Right lobe of liver (tissue), 6 donors: Measurements from ENCODE around the gene CASP8. TPM values are rescaled to one million over a fixed set of nuclear protein-coding genes. Genes with fewer than 3 reads are reported as not detected.
A peak's percentile ranks its signal among the peaks of the same experiment; 100 is the strongest.

Experiments
- ATAC-seq, 4 donors: fragments of 200-7000 bp; cut with Tn5 transposase; one replicate each; pipeline ENCODE4 v1.9.1; 2020; ENCODE audit warnings: mild to moderate bottlenecking in 4 of 4, moderate library complexity in 4 of 4
- DNase-seq, 3 donors: peaks; one replicate each; pipeline ENCODE4 v3.0.0-alpha.2; 2020
- H3K27ac ChIP-seq, 3 donors: fragments of 200-600 bp; one replicate each; pipeline ENCODE4 v1.8.0; 2022
- H3K27me3 ChIP-seq, 2 donors: fragments of 200-600 bp; one replicate each; pipeline ENCODE4 v1.8.0; 2022
- H3K36me3 ChIP-seq, 4 donors: fragments of 200-600 bp; sonication (generic) in 1 of 4; one replicate each; pipeline versions ENCODE4 v1.5.1 to v1.8.0; 2017 to 2022; ENCODE audit warnings: control low read depth in 1 of 4
- H3K4me1 ChIP-seq, 4 donors: fragments of 200-600 bp; sonication (generic) in 1 of 4; one replicate each; pipeline versions ENCODE4 v1.5.1 to v1.8.0; 2017 to 2022; ENCODE audit warnings: control low read depth in 1 of 4
- H3K4me3 ChIP-seq, 3 donors: fragments of 200-600 bp; one replicate each; pipeline ENCODE4 v1.8.0; 2022
- H3K9me3 ChIP-seq, 4 donors: fragments of 200-600 bp; sonication (generic) in 1 of 4; one replicate each; pipeline versions ENCODE4 v1.5.1 to v1.8.0; 2017 to 2022; ENCODE audit warnings: control low read depth in 1 of 4
- POLR2A ChIP-seq: fragments of 450-650 bp; IDR thresholded peaks from one replicate; pipeline ENCODE4 v1.6.1; 2017; ENCODE audit warnings: antibody characterized with exemption, mild to moderate bottlenecking
- WGBS: methylation state at CpG from one replicate; pipeline ENCODE4 v1.1.6; 2018; ENCODE audit warnings: low coverage, low lambda C conversion rate; ENCODE audit not compliant: insufficient coverage; ENCODE audit errors: missing lambda C conversion rate; 5-methylcytosine and 5-hydroxymethylcytosine counted together
- intact Hi-C, 2 donors: fragments of 100-400 bp; cut with DNase I; formaldehyde crosslinking; loops; one replicate each; pipeline versions ENCODE4 v1.11.2 to v1.14.1; 2022
- total RNA-seq, 6 experiments: library from RNA; depleted of rRNA in 2 of 6; stranded (reverse); fragments of >200 nt in 2 of 6; fragmentation: NEBNext Ultra II Directional in 3 of 6; extraction: Animal tissue kit (Norgen Biotek cat#: 25700) in 3 of 6; gene quantifications; one replicate each; pipeline versions ENCODE4 v1.1.0 to v1.2.4, GENCODE V29; 2016 to 2023
- TF ChIP-seq, protein P1 (sequence below), 4 donors: fragments of 200-600 bp in 3 of 4; fragments of 450-650 bp in 1 of 4; IDR thresholded peaks; one replicate each; pipeline versions ENCODE4 v1.5.1 to v1.8.0; 2016 to 2022; ENCODE audit warnings: antibody characterized with exemption in 4 of 4, mild to moderate bottlenecking in 2 of 4
- donor health status: DM: no; HTN: yes; CAD: no.
- donor health status: DM: no; HTN: no; CAD: no.
- donor health status: DM: no; HTN: no; CAD: no.
- donor health status: DM: no; HTN: yes; CAD: no.
- donor health status: DM: no; HTN: yes; CAD: no.

CASP8 gene
- total RNA-seq, 6 experiments from 2014 or later, result 8.8 to 14.8 (median 11.5) TPM

DNA sequence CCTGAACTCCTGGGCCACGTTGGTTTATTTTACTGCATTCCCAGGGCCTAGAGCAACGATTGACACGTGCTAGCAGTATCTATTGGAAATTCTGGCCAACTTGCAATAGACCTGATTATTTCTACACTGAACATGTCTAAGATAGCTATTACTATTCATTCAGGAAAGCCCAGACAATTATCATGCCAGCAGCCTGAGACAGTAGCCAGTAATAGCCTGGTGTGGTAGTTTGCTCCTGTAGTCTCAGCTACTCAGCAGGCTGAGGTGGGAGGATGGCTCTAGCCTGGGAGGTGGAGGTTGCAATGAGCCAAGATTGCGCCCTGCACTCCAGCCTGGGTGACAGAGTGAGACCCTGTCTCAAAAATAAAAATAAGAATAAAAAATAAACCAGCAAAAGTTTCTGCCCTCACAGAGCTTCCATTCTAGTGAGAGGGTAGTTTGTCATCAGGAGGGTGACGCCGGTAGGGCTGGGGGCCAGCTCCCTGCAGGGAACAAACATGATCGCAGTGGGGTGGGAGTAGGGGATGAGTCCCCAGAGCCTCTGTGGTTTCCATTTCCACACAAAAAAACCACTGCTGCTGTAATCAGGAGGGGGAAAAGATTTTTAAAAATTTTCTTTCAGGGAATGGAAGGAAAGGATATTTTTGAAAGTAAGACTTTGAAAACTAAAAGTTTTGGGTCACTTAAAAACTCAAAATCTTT is 4.3 kb downstream of the CASP8 start:
- intact Hi-C loops, result no loop called here
- WGBS, result 60% methylated on average over 7 of the region's 7 CpGs
- no peak for ATAC-seq
- no peaks in the 10 kb centered on the region for H3K9me3 ChIP-seq
- no peak overlapping the region for H3K27ac ChIP-seq
- no peak for DNase-seq
- TF ChIP-seq POLR2A, result no peak
- TF ChIP-seq, protein P1, sequence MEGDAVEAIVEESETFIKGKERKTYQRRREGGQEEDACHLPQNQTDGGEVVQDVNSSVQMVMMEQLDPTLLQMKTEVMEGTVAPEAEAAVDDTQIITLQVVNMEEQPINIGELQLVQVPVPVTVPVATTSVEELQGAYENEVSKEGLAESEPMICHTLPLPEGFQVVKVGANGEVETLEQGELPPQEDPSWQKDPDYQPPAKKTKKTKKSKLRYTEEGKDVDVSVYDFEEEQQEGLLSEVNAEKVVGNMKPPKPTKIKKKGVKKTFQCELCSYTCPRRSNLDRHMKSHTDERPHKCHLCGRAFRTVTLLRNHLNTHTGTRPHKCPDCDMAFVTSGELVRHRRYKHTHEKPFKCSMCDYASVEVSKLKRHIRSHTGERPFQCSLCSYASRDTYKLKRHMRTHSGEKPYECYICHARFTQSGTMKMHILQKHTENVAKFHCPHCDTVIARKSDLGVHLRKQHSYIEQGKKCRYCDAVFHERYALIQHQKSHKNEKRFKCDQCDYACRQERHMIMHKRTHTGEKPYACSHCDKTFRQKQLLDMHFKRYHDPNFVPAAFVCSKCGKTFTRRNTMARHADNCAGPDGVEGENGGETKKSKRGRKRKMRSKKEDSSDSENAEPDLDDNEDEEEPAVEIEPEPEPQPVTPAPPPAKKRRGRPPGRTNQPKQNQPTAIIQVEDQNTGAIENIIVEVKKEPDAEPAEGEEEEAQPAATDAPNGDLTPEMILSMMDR (IDR thresholded peaks at IDR 0.05), result no peak
- H3K27me3 ChIP-seq, result no peaks in the 10 kb centered on the region
- peaks cover 0 to 5% (median 2%) of the 10 kb centered on the region in 4 donors for H3K4me1 ChIP-seq
- H3K36me3 ChIP-seq, result no peaks in the 10 kb centered on the region
- H3K4me3 ChIP-seq, result no peak overlapping the region

DNA sequence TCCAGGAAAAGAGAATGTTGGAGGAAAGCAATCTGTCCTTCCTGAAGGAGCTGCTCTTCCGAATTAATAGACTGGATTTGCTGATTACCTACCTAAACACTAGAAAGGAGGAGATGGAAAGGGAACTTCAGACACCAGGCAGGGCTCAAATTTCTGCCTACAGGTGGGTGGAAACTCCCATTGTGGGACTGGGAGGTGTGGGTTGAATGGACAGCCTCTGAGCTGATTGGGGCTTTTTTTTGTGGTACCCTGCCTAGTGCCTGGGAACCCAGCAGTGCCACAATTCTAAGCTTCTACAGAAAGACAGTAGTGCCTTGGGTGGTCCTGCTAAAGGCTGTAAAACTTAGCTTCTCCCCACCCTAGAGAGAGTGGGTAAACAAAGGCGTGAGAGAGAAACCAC is 6.3 kb downstream of the CASP8 start:
- intact Hi-C loops, result no loop called here
- peaks cover 0 to 6% (median 0%) of the 10 kb centered on the region in 4 donors for H3K4me1 ChIP-seq
- peaks cover 0 to 3% (median 0%) of the 10 kb centered on the region in 4 donors for H3K36me3 ChIP-seq
- H3K9me3 ChIP-seq, result no peaks in the 10 kb centered on the region
- H3K27me3 ChIP-seq, result no peaks in the 10 kb centered on the region
- no peak overlapping the region for H3K27ac ChIP-seq
- DNase-seq, result no peak
- ATAC-seq, result no peak
- no peak overlapping the region for H3K4me3 ChIP-seq
- 94% methylated on average over 2 of the region's 2 CpGs for WGBS
- TF ChIP-seq POLR2A, result no peak
- TF ChIP-seq, protein P1 (IDR thresholded peaks at IDR 0.05), result no peak

DNA sequence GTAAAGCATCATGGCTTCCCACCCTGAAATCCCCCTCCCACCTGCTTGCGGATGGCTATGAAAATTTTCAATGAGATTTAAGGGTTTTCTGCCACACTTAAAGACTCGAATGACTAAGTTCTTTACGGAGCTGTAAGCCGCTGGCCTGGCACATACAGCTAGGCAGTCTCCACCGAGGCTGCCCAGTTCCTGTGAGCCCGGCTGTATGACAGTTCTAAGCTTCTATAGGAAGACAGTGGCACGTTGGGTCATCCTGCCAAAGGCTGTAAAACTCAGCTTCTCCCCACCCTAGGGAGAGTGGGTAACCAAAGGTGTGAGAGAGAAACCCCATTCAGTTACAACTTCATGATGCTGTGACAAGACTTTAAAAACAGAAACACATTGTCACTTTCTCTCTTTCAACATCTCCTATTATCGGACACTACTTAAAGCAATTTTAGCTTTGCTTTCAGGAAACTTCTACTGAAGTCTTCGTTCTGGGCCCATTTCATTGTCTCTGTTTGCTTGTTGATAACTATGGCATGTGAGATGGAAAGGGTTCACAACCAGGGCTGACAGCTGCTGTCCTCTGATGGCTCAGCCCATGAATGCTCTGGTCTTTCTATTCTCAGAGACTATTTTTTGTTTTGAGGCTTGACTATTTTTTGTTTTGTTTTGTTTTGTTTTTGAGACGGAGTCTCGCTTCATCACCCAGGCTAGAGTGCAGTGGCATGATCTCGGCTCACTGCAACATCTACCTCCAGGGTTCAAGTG is 7.1 kb downstream of the CASP8 start:
- no peaks in the 10 kb centered on the region for H3K27me3 ChIP-seq
- H3K27ac ChIP-seq, result no peak overlapping the region
- H3K4me3 ChIP-seq, result no peak overlapping the region
- TF ChIP-seq, protein P1 (IDR thresholded peaks at IDR 0.05), result no peak
- TF ChIP-seq POLR2A, result no peak
- peaks cover 0 to 8% (median under 1%) of the 10 kb centered on the region in 4 donors for H3K36me3 ChIP-seq
- WGBS, result 83% methylated on average over 10 of the region's 12 CpGs
- intact Hi-C loops, result no loop called here
- peaks cover 0 to 6% (median 0%) of the 10 kb centered on the region in 4 donors for H3K4me1 ChIP-seq
- DNase-seq (no peak), ATAC-seq (no peak)
- no peaks in the 10 kb centered on the region for H3K9me3 ChIP-seq

DNA sequence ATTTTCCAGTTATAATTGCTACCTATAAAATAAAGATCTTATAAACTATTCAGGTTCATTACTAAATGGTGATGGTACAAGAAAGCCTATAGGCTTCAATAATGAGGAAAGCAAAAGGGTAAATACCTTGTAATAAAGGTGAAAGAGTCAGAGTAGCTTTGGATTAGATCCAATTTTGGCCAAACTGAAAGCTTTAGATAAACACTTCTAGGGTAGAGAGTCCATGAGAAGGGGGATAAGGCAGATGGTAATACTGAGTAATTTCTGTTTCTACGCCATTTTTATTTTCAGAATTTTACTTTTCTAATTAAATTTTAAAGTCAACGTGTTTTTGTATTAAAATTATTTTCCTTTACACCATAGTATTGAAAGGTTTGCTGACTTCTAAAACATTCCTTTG is 9.4 kb downstream of the CASP8 start:
- ATAC-seq, result peak; percentile 56 to 86 (median 72)
- DNase-seq, result no peak
- no peaks in the 10 kb centered on the region for H3K27me3 ChIP-seq
- H3K4me1 ChIP-seq, result peaks cover 0 to 6% (median 0%) of the 10 kb centered on the region in 4 donors
- no peaks in the 10 kb centered on the region for H3K9me3 ChIP-seq
- H3K27ac ChIP-seq, result no peak overlapping the region
- intact Hi-C loops, result no loop called here
- no peak overlapping the region for H3K4me3 ChIP-seq
- WGBS, result 60% methylated on average over 2 of the region's 2 CpGs
- TF ChIP-seq, protein P1 (IDR thresholded peaks at IDR 0.05), result no peak
- no peak for TF ChIP-seq POLR2A
- peaks cover 0 to 26% (median 1%) of the 10 kb centered on the region in 4 donors for H3K36me3 ChIP-seq
